Tibial nerve (tissue), 4 donors: Measurements from ENCODE around the gene ARHGAP15.

Experiments
- CTCF ChIP-seq, 5 experiments: fragments of 200-600 bp in 3 of 5; fragments of 450-650 bp in 2 of 5; sonication (generic) in 3 of 5; IDR thresholded peaks; one replicate each; pipeline ENCODE4 v1.5.1; 2016 to 2019; ENCODE audit warnings: antibody characterized with exemption in 5 of 5, mild to moderate bottlenecking in 3 of 5, moderate library complexity in 2 of 5
- EP300 ChIP-seq, 2 donors: sonication (generic); formaldehyde crosslinking; IDR thresholded peaks; one replicate each; pipeline ENCODE4 v1.6.1; 2017; ENCODE audit warnings: antibody characterized with exemption in 2 of 2, mild to moderate bottlenecking in 1 of 2

GRCh38 chr2:143334837-143335236 lies 205.6 kb downstream of the ARHGAP15 start:
- no peak for TF ChIP-seq CTCF (IDR thresholded peaks at IDR 0.05)
- no peak for TF ChIP-seq EP300 (IDR thresholded peaks at IDR 0.05)
